Measurements from ENCODE around the gene RALGPS1.

Gene RALGPS1

DNA sequence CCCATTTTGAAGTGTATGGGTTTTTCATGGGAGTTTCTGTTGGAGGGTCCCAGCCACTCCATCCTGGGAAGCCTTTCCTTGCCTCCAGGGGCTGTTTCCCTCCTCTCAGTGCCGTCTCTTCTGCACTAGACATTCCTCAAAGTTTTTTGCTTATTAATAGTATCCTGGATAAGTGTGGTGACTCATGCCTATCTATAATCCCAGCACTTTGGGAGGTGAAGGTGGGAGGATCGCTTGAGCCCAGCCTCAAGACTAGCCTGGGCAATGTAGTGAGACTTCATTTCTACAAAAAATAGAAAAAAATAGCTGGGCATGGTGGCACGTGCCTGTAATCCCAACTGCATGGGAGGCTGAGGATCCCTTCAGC, 43.1 kb downstream of the RALGPS1 start:
- DNase-seq: no peak

DNA sequence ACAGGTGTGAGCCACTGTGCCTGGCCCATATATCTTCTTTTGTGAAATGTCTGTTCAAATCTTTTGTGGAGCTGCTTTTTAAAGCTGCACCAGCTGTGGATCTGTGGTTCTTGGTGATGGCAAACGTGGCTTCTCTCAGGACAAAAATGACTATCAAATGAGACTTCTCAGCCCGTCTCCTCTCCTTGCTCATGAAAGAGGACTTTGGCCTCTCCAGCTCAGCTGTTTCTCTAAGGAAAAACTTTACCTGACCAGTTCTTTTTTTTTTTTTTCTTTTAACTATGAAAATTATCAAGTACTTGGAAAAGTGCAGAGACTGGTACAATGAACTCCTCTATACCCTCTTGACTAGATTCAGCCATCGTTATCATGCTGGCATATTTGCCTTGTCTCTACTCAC, 44.8 kb downstream of the RALGPS1 start:
- no peak for DNase-seq

DNA sequence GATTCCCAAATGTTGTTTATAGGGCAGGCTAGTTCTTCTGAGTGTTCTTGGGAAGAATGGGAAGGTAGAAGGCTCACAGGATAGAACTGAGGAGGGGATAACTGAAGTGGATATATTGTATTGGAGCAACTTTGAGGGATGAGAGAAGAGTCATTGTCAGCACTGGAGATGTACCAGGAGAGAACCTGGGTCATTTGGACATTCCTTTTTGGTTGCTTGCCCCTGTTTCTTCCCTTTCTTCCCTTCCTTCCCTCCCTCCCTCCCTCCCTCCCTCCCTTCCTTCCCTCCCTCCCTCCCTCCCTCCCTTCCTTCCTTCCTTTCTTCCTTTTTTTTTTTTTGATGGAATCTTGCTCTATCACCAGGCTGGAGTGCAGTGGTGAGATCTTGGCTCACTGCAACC, 45.3 kb downstream of the RALGPS1 start:
- DNase-seq: no peak

DNA sequence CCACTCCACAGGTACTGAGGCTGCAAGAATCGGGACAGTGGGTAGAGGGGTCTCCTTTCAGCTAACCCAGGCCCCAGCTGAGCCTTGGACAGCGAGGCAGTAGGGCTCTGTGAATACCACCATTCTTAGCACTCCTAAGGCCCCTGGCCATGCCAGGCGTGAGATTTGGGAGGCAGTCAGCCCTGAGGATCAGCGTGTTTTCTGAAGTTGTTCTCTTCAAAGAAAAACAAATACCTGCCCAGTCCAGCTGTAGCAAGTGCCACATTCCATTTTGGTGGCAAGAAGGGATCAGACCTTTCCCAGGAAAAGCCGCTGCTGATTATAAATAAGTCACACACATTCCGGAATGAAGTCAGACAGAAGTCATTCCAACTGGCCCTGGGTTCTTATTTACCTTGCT, 47.8 kb downstream of the RALGPS1 start:
- DNase-seq: no peak

DNA sequence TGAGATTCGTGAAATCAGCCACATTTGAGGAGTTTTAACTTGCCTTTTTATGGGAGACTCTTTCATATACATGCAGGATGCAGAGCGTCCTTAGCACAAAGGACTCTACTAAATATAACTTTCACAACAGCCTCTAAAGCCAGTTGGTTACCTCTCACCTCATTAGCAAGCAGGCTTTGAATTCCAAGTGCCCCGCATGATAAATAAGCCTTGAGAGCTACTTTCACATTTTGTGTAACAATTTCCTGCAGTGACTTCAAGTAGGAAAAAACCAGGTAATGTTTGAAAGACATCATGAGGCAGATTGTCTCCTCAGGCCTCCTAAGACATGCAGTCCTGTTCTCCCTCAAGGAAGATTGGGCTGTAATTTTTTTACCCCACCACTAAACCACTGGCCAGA, 50.5 kb downstream of the RALGPS1 start:
- no peak for DNase-seq

DNA sequence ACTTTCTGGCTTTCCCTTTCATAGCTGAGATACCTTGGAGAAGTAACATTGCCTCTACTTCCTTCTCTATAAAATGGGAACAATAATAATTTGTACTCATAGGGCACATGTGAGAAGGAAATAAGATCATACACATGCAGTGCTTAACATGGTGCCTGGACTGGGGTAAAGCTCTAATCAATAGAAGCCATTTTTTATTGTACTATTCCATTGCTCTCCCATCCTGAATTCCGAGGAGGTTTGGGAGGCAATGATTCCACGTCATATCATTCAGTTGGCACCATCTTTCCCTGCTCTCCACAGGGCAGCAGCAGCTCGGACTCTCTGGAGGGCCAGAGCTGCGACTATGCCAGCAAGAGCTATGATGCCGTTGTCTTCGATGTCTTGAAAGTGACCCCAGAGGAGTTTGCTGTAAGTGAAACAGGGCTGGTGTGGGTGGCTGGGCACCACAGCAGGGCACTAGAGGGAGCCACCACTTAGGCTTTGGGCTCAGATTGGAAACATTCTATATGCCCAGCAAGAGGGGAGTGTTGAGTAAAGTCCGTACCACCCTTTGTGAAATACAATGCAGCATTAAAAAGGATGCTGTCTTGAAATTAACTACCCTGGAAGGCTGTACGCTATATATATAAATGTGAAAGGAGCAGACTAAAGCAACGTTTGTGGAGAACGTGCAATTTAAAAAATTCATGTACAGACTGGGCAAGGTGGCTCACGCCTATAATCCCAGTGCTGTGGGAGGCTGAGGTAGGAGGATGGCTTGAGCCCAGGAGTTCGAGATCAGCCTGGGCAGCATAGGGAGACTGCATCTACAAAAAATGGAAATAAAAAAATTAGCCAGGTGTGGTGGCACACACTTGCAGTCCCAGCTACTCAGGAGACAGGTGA, 51.2 kb downstream of the RALGPS1 start:
- no peak for DNase-seq

DNA sequence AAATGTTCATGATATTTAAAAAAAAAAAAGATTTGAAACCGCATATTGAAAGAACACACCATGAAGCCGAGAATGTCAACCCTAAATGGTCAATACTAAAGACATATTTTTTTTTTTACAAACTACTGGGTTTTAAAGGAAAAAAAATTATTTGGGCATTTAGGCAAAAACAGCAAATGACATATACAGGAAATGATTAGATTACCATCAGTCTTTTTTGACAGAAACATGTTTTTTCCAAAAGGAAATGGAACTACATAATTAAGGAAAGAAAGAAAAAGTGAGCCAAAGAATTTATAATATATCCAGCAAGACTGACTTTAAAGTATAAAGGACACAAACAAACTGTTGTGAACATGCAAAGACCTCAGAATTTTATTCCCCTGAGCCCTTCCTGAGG, 56.7 kb downstream of the RALGPS1 start:
- no peak for DNase-seq

DNA sequence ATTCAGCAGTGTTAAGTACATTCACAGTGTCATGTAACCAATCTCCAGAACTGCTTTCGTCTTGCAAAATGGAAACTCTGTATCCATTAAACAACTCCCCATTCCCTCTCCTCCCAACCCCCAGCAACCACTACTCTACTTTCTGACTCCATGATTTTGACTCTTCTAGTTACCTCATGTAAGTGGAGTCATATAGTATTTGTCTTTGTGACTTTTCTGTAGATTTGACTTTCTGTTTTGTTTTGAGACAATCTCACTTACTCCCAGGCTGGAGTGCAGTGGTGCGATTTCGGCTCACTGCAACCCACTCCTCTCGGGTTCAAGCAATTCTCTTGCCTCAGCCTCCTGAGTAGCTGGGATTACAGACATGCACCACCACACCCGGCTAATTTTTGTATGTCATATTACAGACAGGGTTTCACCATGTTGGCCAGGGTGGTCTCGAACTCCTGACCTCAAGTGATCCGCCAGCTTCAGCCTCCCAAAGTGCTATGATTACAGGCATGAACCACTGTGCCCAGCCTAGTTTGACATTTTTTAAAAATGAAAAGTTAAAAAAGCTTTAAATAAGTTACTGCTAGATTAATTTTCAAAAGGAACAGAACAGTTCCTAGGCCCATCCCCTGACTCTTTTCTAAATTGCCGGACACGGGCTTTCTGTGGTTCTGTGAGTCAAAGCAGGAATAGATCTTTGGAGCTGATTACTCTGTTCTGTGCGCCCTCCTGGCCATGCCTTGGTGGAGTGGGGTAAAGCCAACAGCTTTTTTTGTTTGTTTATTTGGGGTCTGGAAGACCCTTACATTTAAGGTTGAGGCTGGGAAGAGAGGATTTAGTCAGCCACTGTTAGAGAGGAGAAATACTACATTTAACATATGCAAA, 59.3 kb downstream of the RALGPS1 start:
- DNase-seq: no peak

DNA sequence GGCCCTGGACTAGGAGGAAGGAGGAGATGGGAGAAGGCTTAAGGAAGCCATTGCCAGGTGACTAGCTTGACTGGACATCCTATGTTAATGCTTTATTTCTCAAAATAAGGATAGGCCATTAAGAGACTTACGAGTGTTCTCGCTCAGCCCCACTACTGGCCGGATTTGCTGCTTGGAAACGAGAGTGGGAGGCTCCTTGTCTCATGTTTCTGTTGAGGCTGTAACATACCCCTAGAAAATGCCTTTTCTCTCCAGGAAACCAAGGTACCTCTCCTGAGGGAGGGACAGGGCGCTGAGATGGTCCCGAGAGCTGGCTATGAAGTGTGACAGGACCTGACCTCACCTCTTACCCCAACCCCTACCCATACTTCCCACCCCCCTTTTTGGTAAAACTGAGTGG, 60.0 kb downstream of the RALGPS1 start:
- no peak for DNase-seq

DNA sequence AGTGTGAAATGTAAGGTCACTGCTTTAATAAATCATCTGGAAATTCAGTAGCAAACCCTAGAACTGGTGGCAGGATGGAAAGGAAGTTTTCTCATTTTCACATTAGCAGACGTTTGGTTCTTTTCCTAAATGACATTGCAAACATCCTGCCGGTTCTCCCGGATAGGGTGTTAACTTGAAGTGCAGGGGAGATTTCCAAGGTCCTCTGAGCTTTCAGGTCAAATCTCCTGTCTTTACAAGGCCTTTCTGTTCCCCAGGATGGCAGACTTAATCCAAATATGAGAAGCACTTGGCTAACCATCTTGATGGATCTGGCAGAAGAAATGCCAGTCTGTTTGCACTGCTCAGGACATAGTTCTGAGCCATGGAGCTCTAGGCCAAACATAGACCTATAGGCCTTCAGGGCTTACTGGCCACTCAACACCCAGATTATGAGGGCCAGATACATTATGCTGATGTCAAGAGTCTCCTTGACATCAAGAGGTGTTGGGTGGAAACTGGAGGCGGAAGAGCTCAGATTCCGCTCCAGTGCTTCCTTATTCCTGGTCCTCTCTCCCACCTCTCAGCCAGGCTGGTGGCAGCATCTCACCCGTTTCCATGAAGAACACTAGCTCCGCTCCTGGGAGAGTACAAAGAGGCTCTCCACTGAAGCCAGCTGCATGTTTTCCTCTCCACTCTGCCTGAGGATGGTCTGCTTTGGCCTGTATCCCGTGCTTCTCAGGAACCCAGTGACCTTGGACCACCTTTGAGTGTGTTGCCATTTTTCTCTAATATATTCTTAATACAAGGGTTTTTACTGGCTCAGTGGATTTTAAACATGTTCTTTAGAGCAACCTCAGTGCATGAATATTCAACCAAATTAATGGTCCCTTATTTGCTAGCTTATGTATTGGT, 61.0 kb downstream of the RALGPS1 start:
- DNase-seq: no peak

DNA sequence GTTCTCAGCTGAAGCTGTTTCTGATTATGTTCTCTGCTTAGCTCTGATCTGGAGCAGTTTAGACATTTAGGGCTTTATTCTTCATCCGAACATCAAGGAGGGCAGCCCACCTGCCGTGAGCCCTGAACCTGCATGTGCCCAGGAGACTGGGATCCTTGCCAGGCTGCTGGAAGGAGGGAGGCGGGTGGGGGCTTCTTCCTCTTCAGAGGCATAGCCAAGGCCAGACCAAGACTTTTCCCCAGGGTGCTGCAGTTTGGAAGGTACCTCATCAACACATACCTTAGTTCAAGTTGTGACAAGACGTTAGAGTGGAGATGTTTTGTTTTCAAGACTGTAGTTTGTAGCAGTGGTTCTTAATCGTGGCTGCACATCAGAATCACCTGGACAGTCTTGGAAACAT, 64.9 kb downstream of the RALGPS1 start:
- DNase-seq: no peak

DNA sequence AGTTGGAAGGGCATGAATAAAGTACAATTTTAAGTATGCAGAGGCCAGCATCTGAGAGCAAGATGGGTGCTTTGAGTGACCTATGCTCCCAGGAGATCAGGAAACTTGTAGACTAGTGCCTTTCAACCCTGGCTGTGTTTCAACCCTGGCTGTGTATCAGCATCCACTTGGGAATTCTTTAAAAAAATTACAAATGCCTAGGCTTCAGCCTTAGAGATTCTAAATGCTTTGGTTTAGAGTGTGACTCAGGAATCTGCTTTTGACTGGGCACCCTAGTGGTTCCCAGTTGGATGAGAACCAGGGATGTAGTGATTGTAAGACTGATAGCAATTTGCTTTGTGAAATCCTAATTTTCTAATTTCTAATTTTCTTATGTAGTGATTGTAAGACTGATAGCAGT, 65.6 kb downstream of the RALGPS1 start:
- DNase-seq: no peak

DNA sequence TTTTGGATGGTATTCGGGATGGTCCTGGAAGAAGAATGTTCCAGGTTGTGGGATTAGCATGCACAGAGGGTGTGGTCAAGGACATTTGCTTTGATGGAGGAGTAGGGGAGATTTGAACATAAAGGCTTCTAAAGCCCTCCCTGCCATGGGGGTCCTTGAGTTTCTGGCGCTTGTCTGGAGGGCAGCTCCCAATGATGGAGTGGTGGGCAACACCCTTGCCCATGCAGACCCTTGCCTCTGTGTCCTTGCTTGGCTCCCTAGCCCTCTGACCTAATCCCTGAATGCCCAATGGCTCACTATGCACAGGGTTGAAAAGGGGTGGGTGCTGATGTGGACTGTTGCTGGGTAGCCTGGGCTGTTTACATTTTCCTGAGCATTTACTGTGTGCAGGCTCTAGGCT, 66.6 kb downstream of the RALGPS1 start:
- DNase-seq: no peak

DNA sequence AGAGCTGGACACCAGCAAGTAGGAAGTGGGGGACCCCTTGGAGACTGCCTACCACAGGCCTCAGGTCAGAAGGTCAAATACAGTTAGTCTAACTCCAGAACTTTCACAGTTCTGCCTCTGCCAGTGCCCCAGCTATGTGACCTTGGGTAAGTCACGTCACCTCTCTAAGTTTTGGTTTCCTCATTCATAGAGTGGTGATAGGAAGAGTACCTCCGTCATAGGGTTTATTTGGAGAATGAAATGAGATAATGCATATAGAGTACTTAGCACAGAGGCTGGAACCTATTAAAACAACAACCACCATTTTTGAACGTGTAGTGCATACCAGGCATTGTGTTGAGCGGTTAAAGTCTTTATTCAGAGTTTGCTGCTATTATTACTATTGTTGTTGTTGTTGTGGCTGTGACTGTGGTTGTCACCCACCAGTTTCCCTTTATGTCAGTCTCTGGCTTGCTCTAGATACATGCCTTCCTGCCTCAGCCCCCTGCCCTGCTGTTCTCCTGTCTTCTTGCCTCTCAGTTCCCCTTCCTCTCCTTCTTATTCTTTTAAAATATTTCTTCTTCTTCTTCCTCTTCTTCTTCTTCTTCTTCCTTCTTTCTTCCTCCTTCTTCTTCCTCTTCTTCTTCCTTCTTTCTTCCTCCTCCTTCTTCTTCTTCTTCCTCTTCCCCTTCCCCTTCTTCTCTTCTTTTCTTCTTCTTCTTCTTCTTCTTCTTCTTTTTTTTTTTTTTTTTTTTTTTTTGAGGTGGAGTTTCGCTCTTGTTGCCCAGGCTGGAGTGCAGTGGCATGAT, 67.8 kb downstream of the RALGPS1 start:
- DNase-seq: no peak

DNA sequence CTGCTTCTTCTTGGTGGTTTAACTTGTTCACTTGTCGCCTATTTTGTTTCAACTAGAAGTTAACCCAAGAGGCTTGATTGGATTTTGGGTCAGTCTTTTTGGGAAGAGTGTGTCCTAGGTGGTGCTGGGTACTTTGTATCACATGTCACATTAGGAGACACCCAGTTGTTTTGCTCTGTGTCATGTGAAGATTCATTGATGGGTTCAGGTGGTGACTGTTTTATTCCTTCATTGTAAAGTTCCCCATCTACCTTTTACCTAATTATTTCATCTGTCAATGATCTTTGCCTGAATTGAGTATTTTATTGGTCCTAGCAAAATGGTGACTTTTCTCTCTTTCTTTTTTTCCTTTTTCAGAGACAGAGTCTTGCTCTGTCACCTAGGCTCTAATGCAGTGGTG, 69.2 kb downstream of the RALGPS1 start:
- DNase-seq: no peak

DNA sequence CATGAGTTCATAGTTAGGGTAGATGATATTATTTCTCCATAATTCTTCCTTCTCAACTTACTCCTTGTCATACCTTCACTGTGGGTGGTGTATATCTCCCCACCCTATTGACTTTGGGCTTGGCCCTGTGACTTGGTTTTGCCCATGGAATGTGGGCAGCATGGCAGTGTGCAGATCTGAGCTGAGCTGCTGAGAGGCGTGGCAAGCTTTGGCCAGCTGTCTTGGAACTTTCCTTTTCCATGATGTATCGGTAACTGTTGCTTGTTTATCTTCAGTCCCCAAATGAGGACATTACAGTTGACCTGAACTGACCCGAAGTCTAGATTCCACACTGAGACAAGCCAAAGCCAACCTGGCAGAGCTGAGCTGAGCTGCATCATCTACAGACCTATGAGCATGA, 70.4 kb downstream of the RALGPS1 start:
- no peak for DNase-seq

DNA sequence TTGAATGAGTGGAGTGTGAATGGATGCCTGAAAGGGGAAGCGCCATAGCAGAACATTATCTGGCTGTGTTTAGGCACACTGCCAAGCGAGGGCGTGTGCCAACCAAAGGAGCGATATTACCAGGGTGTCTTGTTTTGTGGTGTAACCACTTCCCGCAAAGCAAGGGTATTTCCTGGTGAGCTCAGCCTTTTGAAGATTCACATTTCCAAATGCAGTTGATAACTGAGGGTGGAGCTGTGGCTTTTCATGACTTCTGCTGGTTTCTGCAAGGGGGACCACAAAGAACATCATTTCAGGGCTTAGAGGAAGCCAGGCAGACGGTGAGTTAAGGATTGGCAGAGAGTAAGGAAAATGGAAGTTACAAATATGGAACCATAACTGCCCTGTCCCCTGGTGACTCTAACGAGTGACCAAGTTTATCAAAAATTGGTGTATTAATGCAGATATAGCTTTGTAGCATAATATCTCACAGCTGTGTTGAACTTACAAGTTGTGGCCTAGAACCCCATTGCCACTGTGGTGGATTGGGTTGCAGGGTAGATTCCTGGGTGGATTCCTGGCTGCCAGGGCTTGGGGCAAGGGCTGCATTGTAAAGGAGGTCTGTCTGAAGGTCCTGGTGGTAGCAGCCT, 71.4 kb downstream of the RALGPS1 start:
- DNase-seq: no peak

DNA sequence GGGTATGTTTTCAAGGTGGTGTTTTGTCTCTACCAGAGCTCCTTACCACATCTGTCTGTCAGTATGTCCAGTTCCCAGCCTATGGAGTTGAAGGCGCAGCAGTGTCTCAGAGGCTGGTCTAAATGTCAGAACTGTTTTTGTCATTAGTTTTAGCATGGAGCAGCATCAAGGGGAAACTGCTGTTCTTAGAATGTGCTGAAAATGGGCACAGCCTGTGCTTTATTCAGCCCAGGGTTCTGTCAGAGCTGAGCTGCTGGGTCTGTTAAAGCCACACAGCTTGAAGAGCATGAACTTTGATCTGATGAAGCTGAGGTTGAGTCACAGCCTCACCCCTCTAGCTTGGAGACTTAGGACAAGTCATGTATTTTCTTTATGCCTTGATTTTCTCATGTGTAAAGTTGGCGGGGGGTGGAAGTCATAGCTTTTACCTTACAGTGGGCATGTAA, 71.9 kb downstream of the RALGPS1 start:
- no peak for DNase-seq

DNA sequence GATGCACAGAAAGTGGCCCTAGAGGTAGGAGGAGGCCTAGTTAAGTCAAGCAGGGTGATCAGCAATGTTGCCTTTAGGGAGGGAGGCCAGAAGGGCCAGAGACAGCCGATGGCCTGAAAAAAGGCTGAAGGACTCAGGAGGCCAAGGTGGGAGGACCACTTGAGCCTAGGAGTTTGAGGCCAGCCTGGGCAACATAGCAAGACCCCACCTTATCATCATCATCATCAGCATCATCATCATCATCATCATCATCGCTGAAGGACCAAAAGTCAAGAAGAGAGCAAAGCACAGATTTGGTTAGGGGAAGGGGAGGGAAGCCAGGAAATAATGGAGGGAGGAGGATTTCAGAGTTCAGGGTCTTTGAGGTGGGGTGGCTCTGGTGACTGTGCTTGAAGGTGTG, 74.3 kb downstream of the RALGPS1 start:
- no peak for DNase-seq

DNA sequence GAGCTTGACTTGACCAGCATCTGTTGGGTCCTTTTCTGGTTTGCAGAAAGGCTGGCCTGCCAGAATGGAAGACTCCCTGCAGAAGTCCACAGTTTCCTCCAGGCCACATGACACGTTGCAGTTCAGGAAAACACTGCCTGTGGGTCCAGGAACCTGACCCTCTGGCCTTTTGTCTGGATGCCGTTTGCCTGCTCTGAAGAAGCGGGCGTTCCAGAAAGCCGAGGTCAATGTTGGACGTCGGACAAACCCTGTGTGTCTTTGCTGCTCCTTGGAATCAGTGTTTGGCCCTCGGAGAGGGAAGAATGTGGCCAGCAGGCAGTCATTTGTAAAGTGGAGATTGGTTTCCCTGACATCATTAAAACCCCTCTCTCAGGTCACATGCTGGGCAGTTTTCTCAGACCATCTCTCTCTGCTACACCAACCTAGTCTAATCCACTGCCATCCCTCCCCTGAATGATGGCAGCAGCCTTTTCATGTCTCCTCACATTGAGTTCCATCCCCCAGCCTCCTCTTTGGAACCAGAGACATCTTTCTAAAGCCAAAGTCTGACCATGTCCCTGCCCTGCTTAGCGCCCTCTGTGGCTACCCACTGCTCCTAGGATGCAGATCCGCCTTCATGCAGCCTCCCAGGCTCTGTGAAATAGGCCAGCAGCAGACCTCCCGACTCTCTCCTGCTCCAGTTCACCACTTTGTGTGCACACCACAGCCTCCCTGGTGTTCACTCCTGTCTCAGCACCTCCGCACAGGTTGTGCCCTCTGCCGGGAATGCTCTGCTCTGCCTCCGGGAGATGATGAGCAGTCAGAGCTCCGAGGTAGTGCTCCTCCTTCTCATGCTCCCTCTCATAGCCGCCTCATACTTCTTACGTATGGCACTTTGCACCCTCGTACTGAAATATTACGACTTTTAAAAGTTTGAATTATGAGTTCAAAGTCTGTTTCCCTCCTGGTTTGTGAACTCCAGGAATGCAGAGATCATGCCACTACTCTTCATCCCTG, 75.6 kb downstream of the RALGPS1 start:
- DNase-seq: no peak

Measured in NCI-H1436 (cell line).